ENCODE results near the gene TRIM74. TPM values are rescaled to one million over a fixed set of nuclear protein-coding genes. Genes with fewer than 3 reads are reported as not detected.

The TRIM74 gene
- not detected in 2 replicates for total RNA-seq

GRCh38 chr7:72968980-72969516, at the start of gene TRIM74:
TRIM74 (minus strand) TSS chr7:72969466; CDS start chr7:72966157, 3,309 bp downstream.

GRCh38 chr7:72924733-72925545, 44.3 kb downstream of the TRIM74 start, which contains the start of gene POM121:
POM121 (plus strand) TSS chr7:72925095; CDS start chr7:72925122, 27 bp downstream.

Other genes with a start within 250 kb of the TRIM74 start
- gene TYW1B, start 141.3 kb downstream of the TRIM74 start, total RNA-seq, result 0.53 and 1.4 TPM in 2 replicates
- 4.0 and 7.3 TPM in 2 replicates for gene POM121, start 44.4 kb downstream of the TRIM74 start, total RNA-seq
- gene SPDYE8, start 60.3 kb upstream of the TRIM74 start, total RNA-seq, result not detected in 2 replicates
- gene SPDYE11, start 88.4 kb upstream of the TRIM74 start, total RNA-seq, result not detected in 2 replicates
- gene SPDYE9, start 116.6 kb upstream of the TRIM74 start, total RNA-seq, result not detected in 2 replicates

All from myometrial cell (primary cell).